Ectodermal cell (in vitro differentiated cells): ENCODE measurements around the gene AP2A1. TPM values are rescaled to one million over a fixed set of nuclear protein-coding genes. Genes with fewer than 3 reads are reported as not detected.
"Not testable (repeated sequence)": the region's sequence is repeated elsewhere in the genome, so short reads cannot be mapped to it uniquely, and the experiment has no call there.

ENCODE experiments used
- H3K27ac ChIP-seq: 2 replicates; pipeline ENCODE4 v1.7.0; 2013; ENCODE audit warnings: mild to moderate bottlenecking, low read depth, low read length; ENCODE audit not compliant: insufficient read depth, poor library complexity, severe bottlenecking
- H3K27me3 ChIP-seq: 2 replicates; pipeline ENCODE4 v1.7.0; 2013; ENCODE audit warnings: mild to moderate bottlenecking, low read length; ENCODE audit not compliant: insufficient read depth, control insufficient read depth, poor library complexity, severe bottlenecking
- H3K36me3 ChIP-seq: one replicate; pipeline ENCODE4 v1.7.0; 2013; ENCODE audit warnings: low read length; ENCODE audit not compliant: control insufficient read depth, insufficient read depth
- H3K4me1 ChIP-seq: one replicate; pipeline ENCODE4 v1.7.0; 2013; ENCODE audit warnings: low read length; ENCODE audit not compliant: control insufficient read depth, insufficient read depth
- H3K4me3 ChIP-seq: 2 replicates; pipeline ENCODE4 v1.7.0; 2013; ENCODE audit warnings: low read depth, low read length, control low read depth; ENCODE audit not compliant: insufficient read depth
- H3K9me3 ChIP-seq: 2 replicates; pipeline ENCODE4 v1.7.0; 2013; ENCODE audit warnings: mild to moderate bottlenecking, low read length, moderate library complexity; ENCODE audit not compliant: control insufficient read depth
- WGBS, 2 experiments: methylation state at CpG; one replicate each; pipeline ENCODE4 v1.1.7; 2013; ENCODE audit warnings: missing lambda C conversion rate in 2 of 2; 5-methylcytosine and 5-hydroxymethylcytosine counted together
- polyA plus RNA-seq, 4 experiments: library from polyadenylated mRNA; stranded (reverse); fragments of 50-300 nt; gene quantifications; one replicate each; pipeline ENCODE4 v1.2.3, GENCODE V29; 2013

Gene AP2A1
- polyA plus RNA-seq (2013, experiment 1 of 4) = 136 TPM
- 137 TPM for polyA plus RNA-seq (2013, experiment 2 of 4)
- 101 TPM for polyA plus RNA-seq (2013, experiment 3 of 4)
- 105 TPM for polyA plus RNA-seq (2013, experiment 4 of 4)

DNA sequence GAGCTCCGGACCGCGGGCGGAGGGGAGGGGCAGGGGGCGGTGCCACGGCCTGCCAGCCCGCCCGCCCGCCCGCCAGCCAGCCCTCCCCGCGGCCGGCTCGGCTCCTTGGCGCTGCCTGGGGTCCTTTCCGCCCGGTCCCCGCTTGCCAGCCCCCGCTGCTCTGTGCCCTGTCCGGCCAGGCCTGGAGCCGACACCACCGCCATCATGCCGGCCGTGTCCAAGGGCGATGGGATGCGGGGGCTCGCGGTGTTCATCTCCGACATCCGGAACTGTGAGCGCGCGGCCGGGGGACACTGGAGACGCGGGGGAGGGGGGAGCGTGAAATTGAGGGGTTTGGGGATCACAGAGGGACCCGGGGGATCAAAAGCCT, at the start of gene AP2A1:
TSS of gene AP2A1 (plus strand) at position 72 of the 370 bp plus-strand sequence. CDS start at position 205, 133 bp downstream.
- Histone ChIP-seq H3K4me1 (peaks cover 12% of the 10 kb centered on the region), H3K27me3 (no peaks in the 10 kb centered on the region), H3K27ac (peak within 1 kb of the TSS; percentile 100), H3K4me3 (peak within 1 kb of the TSS; percentile 91), H3K9me3 (no peaks in the 10 kb centered on the region), H3K36me3 (no peaks in the 10 kb centered on the region)
- WGBS, 2 experiments = 0 to 1% methylated on average over 38 of the region's 38 CpGs

DNA sequence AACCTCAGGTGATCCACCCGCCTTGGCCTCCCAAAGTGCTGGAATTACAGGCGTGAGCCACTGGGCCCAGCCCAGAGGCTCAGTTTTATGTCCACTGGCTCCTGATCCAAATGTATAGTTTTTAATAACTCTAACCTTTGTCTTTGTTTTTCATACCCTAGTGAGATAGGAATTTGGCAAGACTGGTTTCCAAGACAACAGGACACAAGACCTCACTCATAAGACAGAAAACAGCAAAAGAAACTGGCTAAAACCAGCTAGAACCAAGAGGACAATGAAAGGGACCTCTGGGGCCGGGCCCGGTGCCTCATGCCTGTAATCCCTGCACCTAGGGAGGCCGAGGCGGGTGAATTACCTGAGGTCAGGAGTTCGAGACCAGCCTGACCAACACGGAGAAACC, 48.3 kb upstream of the AP2A1 start:
- H3K9me3 ChIP-seq = no peaks in the 10 kb centered on the region
- H3K27me3 ChIP-seq = no peaks in the 10 kb centered on the region
- 87 to 90% methylated on average over 8 of the region's 8 CpGs for WGBS, 2 experiments
- no peaks in the 10 kb centered on the region for H3K4me1 ChIP-seq
- no peak overlapping the region for H3K4me3 ChIP-seq
- H3K36me3 ChIP-seq = no peaks in the 10 kb centered on the region
- no peak overlapping the region for H3K27ac ChIP-seq

DNA sequence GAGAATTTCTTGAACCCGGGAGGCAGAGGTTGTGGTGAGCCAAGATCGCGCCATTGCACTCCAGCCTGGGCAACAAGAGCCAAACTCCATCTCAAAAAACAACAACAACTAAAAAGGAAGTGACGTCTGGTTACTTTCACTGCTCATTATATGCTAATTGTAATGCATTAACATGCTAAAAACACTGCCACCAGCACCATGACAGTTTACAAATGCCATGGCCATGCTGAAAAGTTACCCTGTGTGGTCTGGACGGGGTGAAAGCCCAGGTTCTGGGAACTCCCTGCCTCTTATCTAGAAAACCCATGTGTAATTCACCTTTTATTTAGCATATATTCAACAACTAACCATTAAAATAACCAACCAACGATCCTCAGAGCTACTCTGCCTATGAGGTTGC, 47.8 kb upstream of the AP2A1 start:
- WGBS, 2 experiments = 77 to 88% methylated on average over 6 of the region's 6 CpGs
- Histone ChIP-seq H3K9me3 (no peaks in the 10 kb centered on the region), H3K27ac (no peak overlapping the region), H3K27me3 (no peaks in the 10 kb centered on the region), H3K4me1 (no peaks in the 10 kb centered on the region), H3K4me3 (no peak overlapping the region), H3K36me3 (no peaks in the 10 kb centered on the region)

DNA sequence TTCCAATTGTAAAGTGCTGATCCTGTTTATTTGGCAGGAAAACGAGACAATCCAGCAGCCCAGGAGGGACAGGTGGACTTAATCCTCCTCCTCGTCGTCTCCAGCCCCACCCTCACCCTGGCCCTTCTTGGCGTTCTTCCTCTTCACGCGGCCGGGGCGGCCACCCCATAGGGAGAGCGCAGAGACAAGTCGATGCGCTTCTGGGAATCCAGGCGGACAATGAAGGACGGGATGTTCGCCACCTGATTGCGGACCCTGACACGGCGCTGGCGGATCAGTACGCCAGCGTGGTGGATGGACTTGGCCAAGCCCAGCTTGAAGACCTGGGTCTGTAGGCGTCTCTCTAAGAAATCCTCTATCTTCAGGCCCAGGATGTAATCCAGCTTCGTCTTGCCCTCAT, 47.4 kb upstream of the AP2A1 start:
- WGBS, 2 experiments = 91% methylated on average over 22 of the region's 22 CpGs
- H3K9me3 ChIP-seq, H3K27ac ChIP-seq, H3K4me3 ChIP-seq, H3K36me3 ChIP-seq, H3K4me1 ChIP-seq, H3K27me3 ChIP-seq: not testable (repeated sequence)

DNA sequence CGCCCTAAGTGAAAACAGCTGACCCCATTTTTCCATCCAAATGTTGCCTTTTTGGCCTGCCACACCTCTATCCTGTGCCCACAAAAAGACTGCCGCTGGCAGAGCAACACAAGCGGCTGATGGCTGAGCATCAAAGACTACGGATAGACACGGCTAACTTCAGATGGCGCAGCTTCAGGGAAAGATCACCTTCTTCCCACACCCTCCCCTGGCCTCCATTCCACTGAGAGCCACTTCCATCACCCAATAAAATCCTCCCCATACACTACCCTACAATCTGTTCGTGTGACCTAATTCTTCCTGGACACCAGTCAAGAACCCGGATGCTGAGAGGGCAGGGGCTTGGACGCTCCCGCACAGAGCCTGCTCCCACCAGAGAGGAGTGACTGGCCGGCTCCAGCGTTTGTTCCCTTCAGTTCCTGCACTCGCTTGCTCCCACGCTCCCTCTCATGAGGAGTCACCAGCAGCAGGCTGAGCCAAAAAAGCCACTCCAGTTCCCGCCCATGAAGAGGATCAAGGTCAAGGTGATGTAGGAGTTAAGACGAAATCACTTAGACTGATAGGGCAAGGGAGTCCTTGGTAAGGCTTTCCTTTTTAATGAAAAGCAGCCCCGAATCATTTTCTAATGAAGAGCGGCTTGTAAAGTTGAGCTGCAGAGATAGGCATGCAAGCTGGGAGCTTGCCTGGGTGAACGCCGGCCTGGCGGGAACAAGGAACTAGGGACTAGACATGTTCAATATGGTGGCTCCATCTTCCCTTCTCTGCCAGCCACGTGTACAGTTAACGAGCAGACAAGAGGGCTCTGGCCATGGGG, 39.4 kb upstream of the AP2A1 start:
- Histone ChIP-seq H3K4me3 (no peak overlapping the region), H3K9me3 (no peaks in the 10 kb centered on the region), H3K4me1 (no peaks in the 10 kb centered on the region), H3K27me3 (no peaks in the 10 kb centered on the region), H3K36me3 (no peaks in the 10 kb centered on the region), H3K27ac (no peak overlapping the region)
- 89 to 90% methylated on average over 23 of the region's 23 CpGs for WGBS, 2 experiments

DNA sequence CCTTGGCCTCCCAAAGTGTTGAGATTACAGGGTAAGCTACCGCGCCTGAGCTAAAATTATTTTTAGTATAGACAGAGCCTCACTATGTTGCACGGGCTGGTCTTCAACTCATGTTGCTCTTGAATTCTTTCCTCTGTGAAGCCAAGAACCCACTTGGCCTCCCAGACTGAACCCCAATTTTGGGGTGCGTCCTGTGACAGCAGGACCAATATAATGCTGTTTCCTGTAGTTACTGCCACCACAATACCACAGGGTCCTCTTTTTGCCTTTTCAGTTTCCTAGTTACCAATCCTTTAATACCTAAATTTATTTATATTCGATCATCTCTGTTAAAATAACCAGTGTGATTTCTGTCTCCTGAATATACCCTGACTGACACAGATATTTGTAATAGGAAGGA, 36.6 kb upstream of the AP2A1 start:
- Histone ChIP-seq H3K9me3 (no peaks in the 10 kb centered on the region), H3K27ac (no peak overlapping the region), H3K4me3 (no peak overlapping the region), H3K4me1 (no peaks in the 10 kb centered on the region), H3K27me3 (no peaks in the 10 kb centered on the region), H3K36me3 (no peaks in the 10 kb centered on the region)
- 93 to 97% methylated on average over 5 of the region's 5 CpGs for WGBS, 2 experiments

DNA sequence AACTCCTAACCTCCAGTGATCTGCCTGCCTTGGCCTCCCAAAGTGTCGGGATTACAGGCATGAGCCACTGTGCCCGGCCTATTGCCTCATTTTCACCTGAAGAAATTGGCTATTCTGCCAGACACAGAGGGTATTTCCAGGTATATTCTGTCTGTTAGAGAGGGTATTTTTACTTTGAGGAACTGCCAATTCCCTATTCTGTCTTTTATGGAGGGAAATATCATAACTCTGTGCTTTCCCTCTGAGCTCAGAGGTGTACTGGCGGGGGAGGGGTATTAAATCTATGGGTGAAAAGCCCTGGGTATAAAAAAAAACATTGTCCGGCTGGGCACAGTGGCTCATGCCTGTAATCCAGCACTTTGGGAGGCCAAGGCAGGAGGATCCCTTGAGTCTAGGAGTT, 28.5 kb upstream of the AP2A1 start:
- Histone ChIP-seq H3K27me3 (no peaks in the 10 kb centered on the region), H3K4me3 (no peak overlapping the region), H3K36me3 (no peaks in the 10 kb centered on the region), H3K9me3 (no peaks in the 10 kb centered on the region), H3K27ac (no peak overlapping the region), H3K4me1 (no peaks in the 10 kb centered on the region)
- WGBS, 2 experiments = 89 to 95% methylated on average over 4 of the region's 4 CpGs

DNA sequence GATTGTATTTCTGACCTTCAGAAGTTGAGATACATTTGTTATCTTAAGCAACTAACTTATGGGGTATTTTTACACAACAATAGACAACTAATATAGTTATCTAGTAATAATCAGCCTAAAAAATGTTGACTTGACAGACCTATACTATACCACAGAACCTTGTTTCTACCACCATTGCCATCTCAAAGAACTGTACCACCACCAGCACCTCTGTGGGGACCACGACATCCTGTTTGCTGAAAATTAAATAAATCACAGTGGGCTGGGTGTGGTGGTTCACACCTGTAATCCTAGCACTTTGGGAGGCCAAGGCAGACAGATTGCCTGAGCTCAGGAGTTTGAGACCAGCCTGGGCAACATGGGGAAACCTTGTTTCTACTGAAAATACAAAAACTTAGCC, 27.7 kb upstream of the AP2A1 start:
- no peaks in the 10 kb centered on the region for H3K9me3 ChIP-seq
- no peaks in the 10 kb centered on the region for H3K4me1 ChIP-seq
- no peak overlapping the region for H3K27ac ChIP-seq
- H3K36me3 ChIP-seq = no peaks in the 10 kb centered on the region
- H3K27me3 ChIP-seq = no peaks in the 10 kb centered on the region
- 85 to 95% methylated on average over 1 of the region's 1 CpG for WGBS, 2 experiments
- H3K4me3 ChIP-seq = no peak overlapping the region

DNA sequence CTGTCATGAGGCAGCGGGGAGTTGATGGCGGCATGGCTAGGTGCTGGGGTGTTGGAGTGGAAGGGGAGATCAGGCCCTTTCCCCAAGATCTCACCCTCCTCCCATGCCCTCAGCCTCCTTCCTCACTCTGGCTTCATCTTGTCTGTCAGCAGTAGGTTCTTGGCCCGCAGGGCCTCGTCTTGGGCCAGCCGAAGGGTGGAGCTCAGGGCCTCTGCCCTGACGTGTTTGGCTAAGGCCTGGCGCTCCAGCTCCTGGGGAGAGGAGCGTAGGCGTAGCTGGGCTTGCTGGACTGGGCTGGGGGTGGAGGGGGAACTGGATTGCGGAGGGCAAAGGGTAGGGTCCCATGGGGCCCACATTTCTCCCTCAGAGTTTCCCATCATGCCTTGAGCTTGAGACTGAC, 26.9 kb upstream of the AP2A1 start:
- WGBS, 2 experiments = 91 to 92% methylated on average over 10 of the region's 10 CpGs
- Histone ChIP-seq H3K27ac (no peak overlapping the region), H3K27me3 (no peaks in the 10 kb centered on the region), H3K9me3 (no peaks in the 10 kb centered on the region), H3K4me1 (no peaks in the 10 kb centered on the region), H3K4me3 (no peak overlapping the region), H3K36me3 (no peaks in the 10 kb centered on the region)

DNA sequence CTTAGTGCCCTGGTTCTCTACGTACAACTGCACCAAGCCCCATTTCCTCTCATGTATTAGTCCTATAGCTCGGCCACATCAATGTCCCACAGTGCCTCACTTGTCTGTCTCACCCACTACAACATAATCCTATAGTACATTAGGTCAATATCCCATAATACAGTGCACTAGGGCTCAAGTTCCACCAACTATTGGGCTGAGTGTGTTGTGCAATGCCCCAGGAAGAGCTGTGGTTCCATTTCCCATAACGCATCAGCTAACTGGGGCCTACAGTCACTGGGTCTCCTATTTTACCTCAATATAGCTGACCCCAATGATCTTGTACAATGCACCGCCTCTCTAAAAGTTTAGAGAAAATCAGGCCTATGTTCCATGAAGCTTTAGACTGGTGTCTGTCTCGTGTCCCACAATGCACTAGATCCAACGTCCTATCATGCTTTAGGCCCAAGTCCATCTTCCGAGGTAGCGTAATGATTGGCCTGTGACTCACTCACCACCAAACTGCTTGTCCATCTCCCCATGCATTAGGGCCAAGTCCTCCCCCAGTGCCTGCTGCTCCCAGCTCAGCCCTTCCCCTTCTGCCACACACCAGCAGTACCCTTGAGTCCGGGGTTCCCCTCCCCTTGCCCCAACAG, 25.5 kb upstream of the AP2A1 start:
- Histone ChIP-seq H3K4me3 (no peak overlapping the region), H3K36me3 (no peaks in the 10 kb centered on the region), H3K27ac (no peak overlapping the region), H3K27me3 (no peaks in the 10 kb centered on the region), H3K9me3 (no peaks in the 10 kb centered on the region), H3K4me1 (no peaks in the 10 kb centered on the region)
- 91 to 93% methylated on average over 9 of the region's 9 CpGs for WGBS, 2 experiments
